ENCODE measurements around the gene SPOCK1.

The SPOCK1 gene

GRCh38 chr5:137437774-137438173 lies 61.4 kb downstream of the SPOCK1 start:
- H3K4me3 ChIP-seq (ENCODE audit: low read depth in 1 of 2, low read length in 2 of 2), result no peak overlapping the region
- no peaks in the 10 kb centered on the region for H3K36me3 ChIP-seq (ENCODE audit: insufficient read depth, low read length)
- no peaks in the 10 kb centered on the region for H4K20me1 ChIP-seq (ENCODE audit: insufficient read depth, low read length)
- ATAC-seq (ENCODE audit: insufficient read depth, low read depth), result no peak
- no peak overlapping the region for H3K9ac ChIP-seq (ENCODE audit: low read depth, low read length)
- no peak overlapping the region for H3K27ac ChIP-seq (ENCODE audit: low read length)
- H3K4me1 ChIP-seq (ENCODE audit: insufficient read depth, low read length), result no peaks in the 10 kb centered on the region
- no peak for DNase-seq
- H3K79me2 ChIP-seq (ENCODE audit: insufficient read depth, low read length), result no peaks in the 10 kb centered on the region
- no peaks in the 10 kb centered on the region for H3K27me3 ChIP-seq (ENCODE audit: insufficient read depth, low read length, poor library complexity)
- H3K9me3 ChIP-seq (ENCODE audit: insufficient read depth, low read length, severe bottlenecking), result no peaks in the 10 kb centered on the region
- H2AFZ ChIP-seq (ENCODE audit: low read depth, low read length), result no peak overlapping the region
- TF ChIP-seq, protein P1, sequence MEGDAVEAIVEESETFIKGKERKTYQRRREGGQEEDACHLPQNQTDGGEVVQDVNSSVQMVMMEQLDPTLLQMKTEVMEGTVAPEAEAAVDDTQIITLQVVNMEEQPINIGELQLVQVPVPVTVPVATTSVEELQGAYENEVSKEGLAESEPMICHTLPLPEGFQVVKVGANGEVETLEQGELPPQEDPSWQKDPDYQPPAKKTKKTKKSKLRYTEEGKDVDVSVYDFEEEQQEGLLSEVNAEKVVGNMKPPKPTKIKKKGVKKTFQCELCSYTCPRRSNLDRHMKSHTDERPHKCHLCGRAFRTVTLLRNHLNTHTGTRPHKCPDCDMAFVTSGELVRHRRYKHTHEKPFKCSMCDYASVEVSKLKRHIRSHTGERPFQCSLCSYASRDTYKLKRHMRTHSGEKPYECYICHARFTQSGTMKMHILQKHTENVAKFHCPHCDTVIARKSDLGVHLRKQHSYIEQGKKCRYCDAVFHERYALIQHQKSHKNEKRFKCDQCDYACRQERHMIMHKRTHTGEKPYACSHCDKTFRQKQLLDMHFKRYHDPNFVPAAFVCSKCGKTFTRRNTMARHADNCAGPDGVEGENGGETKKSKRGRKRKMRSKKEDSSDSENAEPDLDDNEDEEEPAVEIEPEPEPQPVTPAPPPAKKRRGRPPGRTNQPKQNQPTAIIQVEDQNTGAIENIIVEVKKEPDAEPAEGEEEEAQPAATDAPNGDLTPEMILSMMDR (IDR thresholded peaks at IDR 0.05; ENCODE audit: borderline replicate concordance, extremely low read depth, low read length, poor library complexity, severe bottlenecking), result no peak
- TF ChIP-seq EZH2 (IDR thresholded peaks at IDR 0.05; ENCODE audit: borderline replicate concordance, low read depth, low read length, severe bottlenecking), result no peak
- H3K4me2 ChIP-seq (ENCODE audit: insufficient read depth, low read length), result no peak overlapping the region

DNA sequence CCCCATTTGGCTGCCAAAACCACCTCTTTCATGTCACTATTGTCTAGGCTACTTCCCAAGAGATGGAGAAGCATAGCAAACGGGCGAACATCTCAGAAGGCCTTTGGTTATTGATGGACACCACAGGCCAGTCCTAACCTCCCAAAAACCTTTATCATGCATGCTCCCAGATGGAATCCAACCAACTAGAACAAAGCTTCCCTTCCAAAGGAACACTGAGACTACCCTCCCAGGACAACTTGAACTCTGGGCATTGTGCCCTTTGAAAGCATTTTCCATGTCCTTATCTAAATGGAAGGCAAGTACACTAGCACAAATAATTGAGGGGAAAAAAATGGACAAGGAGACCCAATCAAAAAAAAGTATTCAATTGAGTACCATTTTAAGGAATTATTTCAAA lies 65.6 kb downstream of the SPOCK1 start:
- H4K20me1 ChIP-seq (ENCODE audit: insufficient read depth, low read length), result no peaks in the 10 kb centered on the region
- H3K4me3 ChIP-seq (ENCODE audit: low read depth in 1 of 2, low read length in 2 of 2), result no peak overlapping the region
- DNase-seq, result no peak
- no peaks in the 10 kb centered on the region for H3K4me1 ChIP-seq (ENCODE audit: insufficient read depth, low read length)
- no peaks in the 10 kb centered on the region for H3K9me3 ChIP-seq (ENCODE audit: insufficient read depth, low read length, severe bottlenecking)
- ATAC-seq (ENCODE audit: insufficient read depth, low read depth), result no peak
- no peak overlapping the region for H3K27ac ChIP-seq (ENCODE audit: low read length)
- H3K27me3 ChIP-seq (ENCODE audit: insufficient read depth, low read length, poor library complexity), result no peaks in the 10 kb centered on the region
- H3K79me2 ChIP-seq (ENCODE audit: insufficient read depth, low read length), result no peaks in the 10 kb centered on the region
- H3K36me3 ChIP-seq (ENCODE audit: insufficient read depth, low read length), result no peaks in the 10 kb centered on the region
- no peak overlapping the region for H2AFZ ChIP-seq (ENCODE audit: low read depth, low read length)
- H3K9ac ChIP-seq (ENCODE audit: low read depth, low read length), result no peak overlapping the region
- TF ChIP-seq EZH2 (IDR thresholded peaks at IDR 0.05; ENCODE audit: borderline replicate concordance, low read depth, low read length, severe bottlenecking), result no peak
- TF ChIP-seq, protein P1 (IDR thresholded peaks at IDR 0.05; ENCODE audit: borderline replicate concordance, extremely low read depth, low read length, poor library complexity, severe bottlenecking), result no peak
- H3K4me2 ChIP-seq (ENCODE audit: insufficient read depth, low read length), result no peak overlapping the region

GRCh38 chr5:137432376-137432775 lies 66.8 kb downstream of the SPOCK1 start:
- Histone ChIP-seq H3K79me2 (ENCODE audit: insufficient read depth, low read length) (no peaks in the 10 kb centered on the region), H3K27ac (ENCODE audit: low read length) (no peak overlapping the region), H3K9ac (ENCODE audit: low read depth, low read length) (no peak overlapping the region), H3K9me3 (ENCODE audit: insufficient read depth, low read length, severe bottlenecking) (no peaks in the 10 kb centered on the region), H3K27me3 (ENCODE audit: insufficient read depth, low read length, poor library complexity) (no peaks in the 10 kb centered on the region), H3K4me2 (ENCODE audit: insufficient read depth, low read length) (no peak overlapping the region), H3K4me3 (ENCODE audit: low read depth in 1 of 2, low read length in 2 of 2) (no peak overlapping the region), H4K20me1 (ENCODE audit: insufficient read depth, low read length) (no peaks in the 10 kb centered on the region), H3K4me1 (ENCODE audit: insufficient read depth, low read length) (no peaks in the 10 kb centered on the region), H3K36me3 (ENCODE audit: insufficient read depth, low read length) (no peaks in the 10 kb centered on the region), H2AFZ (ENCODE audit: low read depth, low read length) (no peak overlapping the region)
- no peak for TF ChIP-seq EZH2 (IDR thresholded peaks at IDR 0.05; ENCODE audit: borderline replicate concordance, low read depth, low read length, severe bottlenecking)
- TF ChIP-seq, protein P1 (IDR thresholded peaks at IDR 0.05; ENCODE audit: borderline replicate concordance, extremely low read depth, low read length, poor library complexity, severe bottlenecking), result no peak
- DNase-seq (no peak), ATAC-seq (ENCODE audit: insufficient read depth, low read depth) (no peak)

GRCh38 chr5:137431051-137431450 lies 68.1 kb downstream of the SPOCK1 start:
- Histone ChIP-seq H3K9ac (ENCODE audit: low read depth, low read length) (no peak overlapping the region), H3K36me3 (ENCODE audit: insufficient read depth, low read length) (no peaks in the 10 kb centered on the region), H3K27ac (ENCODE audit: low read length) (no peak overlapping the region), H3K27me3 (ENCODE audit: insufficient read depth, low read length, poor library complexity) (no peaks in the 10 kb centered on the region), H2AFZ (ENCODE audit: low read depth, low read length) (no peak overlapping the region), H3K4me1 (ENCODE audit: insufficient read depth, low read length) (no peaks in the 10 kb centered on the region), H4K20me1 (ENCODE audit: insufficient read depth, low read length) (no peaks in the 10 kb centered on the region), H3K4me3 (ENCODE audit: low read depth in 1 of 2, low read length in 2 of 2) (no peak overlapping the region), H3K9me3 (ENCODE audit: insufficient read depth, low read length, severe bottlenecking) (no peaks in the 10 kb centered on the region), H3K4me2 (ENCODE audit: insufficient read depth, low read length) (no peak overlapping the region), H3K79me2 (ENCODE audit: insufficient read depth, low read length) (no peaks in the 10 kb centered on the region)
- TF ChIP-seq, protein P1 (IDR thresholded peaks at IDR 0.05; ENCODE audit: borderline replicate concordance, extremely low read depth, low read length, poor library complexity, severe bottlenecking), result no peak
- TF ChIP-seq EZH2 (IDR thresholded peaks at IDR 0.05; ENCODE audit: borderline replicate concordance, low read depth, low read length, severe bottlenecking), result no peak
- DNase-seq (no peak), ATAC-seq (ENCODE audit: insufficient read depth, low read depth) (no peak)
